Astrocyte (in vitro differentiated cells and primary cell): ENCODE results near the gene TMBIM1. TPM values are rescaled to one million over a fixed set of nuclear protein-coding genes. Genes with fewer than 3 reads are reported as not detected.
A peak's percentile ranks its signal among the peaks of the same experiment; 100 is the strongest.

Experiments
- DNase-seq: peaks from one replicate; pipeline ENCODE4 v3.0.0-alpha.2; 2010; ENCODE audit warnings: low read depth
- FAIRE-seq: peaks from 2 replicates; lab custom pipeline; 2011; peaks lifted over from hg19 to GRCh38; lab: Jason Lieb, UNC
- H2AFZ ChIP-seq: 2 replicates; pipeline ENCODE4 v1.6.0; 2012; ENCODE audit warnings: low read depth, low read length, inconsistent platforms
- H3K27ac ChIP-seq: 2 replicates; pipeline ENCODE4 v1.5.1; 2011; ENCODE audit warnings: low read depth, low read length, inconsistent platforms
- H3K27me3 ChIP-seq: 2 replicates; pipeline ENCODE4 v1.6.0; 2011; ENCODE audit warnings: low read length, inconsistent platforms; ENCODE audit not compliant: insufficient read depth
- H3K36me3 ChIP-seq: 2 replicates; pipeline ENCODE4 v1.5.1; 2011; ENCODE audit warnings: low read length, inconsistent platforms; ENCODE audit not compliant: insufficient read depth
- H3K4me1 ChIP-seq: 2 replicates; pipeline ENCODE4 v1.5.1; 2011; ENCODE audit warnings: low read length, inconsistent platforms; ENCODE audit not compliant: insufficient read depth
- H3K4me2 ChIP-seq: 2 replicates; pipeline ENCODE4 v1.6.0; 2012; ENCODE audit warnings: low read length, inconsistent platforms
- H3K4me3 ChIP-seq: 2 replicates; pipeline ENCODE4 v1.5.1; 2011; ENCODE audit warnings: low read depth, mild to moderate bottlenecking, low read length, inconsistent platforms; ENCODE audit not compliant: insufficient read depth
- H3K79me2 ChIP-seq: 2 replicates; pipeline ENCODE4 v1.6.0; 2012; ENCODE audit warnings: mild to moderate bottlenecking, low read length, inconsistent platforms; ENCODE audit not compliant: insufficient read depth
- H3K9ac ChIP-seq: 2 replicates; pipeline ENCODE4 v1.6.0; 2012; ENCODE audit warnings: mild to moderate bottlenecking, low read length, inconsistent platforms
- H3K9me3 ChIP-seq: 2 replicates; pipeline ENCODE4 v1.5.1; 2012; ENCODE audit warnings: low read depth, mild to moderate bottlenecking, low read length, inconsistent platforms; ENCODE audit not compliant: insufficient read depth
- H4K20me1 ChIP-seq: 2 replicates; pipeline ENCODE4 v1.6.0; 2012; ENCODE audit warnings: low read length, inconsistent platforms; ENCODE audit not compliant: insufficient read depth
- H3K27ac Mint-ChIP-seq: one replicate; pipeline ENCODE4 v1.8.0; 2021; ENCODE audit warnings: mild to moderate bottlenecking, mixed read lengths; ENCODE audit not compliant: unreplicated experiment
- H3K27me3 Mint-ChIP-seq: one replicate; pipeline ENCODE4 v1.8.0; 2021; ENCODE audit warnings: low read depth, mixed read lengths; ENCODE audit not compliant: unreplicated experiment
- H3K36me3 Mint-ChIP-seq: one replicate; pipeline ENCODE4 v1.8.0; 2021; ENCODE audit warnings: low read depth, mixed read lengths; ENCODE audit not compliant: unreplicated experiment
- H3K4me1 Mint-ChIP-seq: one replicate; pipeline ENCODE4 v1.8.0; 2021; ENCODE audit warnings: low read depth, mixed read lengths; ENCODE audit not compliant: unreplicated experiment
- H3K4me3 Mint-ChIP-seq: one replicate; pipeline ENCODE4 v1.8.0; 2021; ENCODE audit warnings: mild to moderate bottlenecking, moderate library complexity, mixed read lengths; ENCODE audit not compliant: unreplicated experiment
- H3K9me3 Mint-ChIP-seq: one replicate; pipeline ENCODE4 v1.8.0; 2021; ENCODE audit warnings: mild to moderate bottlenecking, mixed read lengths; ENCODE audit not compliant: unreplicated experiment
- CTCF ChIP-seq: IDR thresholded peaks from 2 replicates; pipeline ENCODE4 v1.5.1; 2011; ENCODE audit warnings: low read depth, mild to moderate bottlenecking, inconsistent platforms, low read length, moderate library complexity; ENCODE audit not compliant: insufficient read depth
- EZH2 ChIP-seq: IDR thresholded peaks from 2 replicates; pipeline ENCODE4 v1.6.1; 2012; ENCODE audit warnings: mild to moderate bottlenecking, low read length, inconsistent platforms; ENCODE audit not compliant: insufficient read depth
- total RNA-seq: library from RNA; stranded (reverse); gene quantifications from 2 replicates; pipeline ENCODE4 v1.2.1, GENCODE V29; 2021

The TMBIM1 gene
- total RNA-seq, 1 donor from 2014 or later: 37.2 TPM

GRCh38 chr2:218233543-218233942, 58.8 kb downstream of the TMBIM1 start:
- Histone ChIP-seq H3K9me3 (no peaks in the 10 kb centered on the region), H3K27me3 (no peaks in the 10 kb centered on the region), H3K36me3 (peaks cover 77% of the 10 kb centered on the region), H4K20me1 (peaks cover 30% of the 10 kb centered on the region), H3K9ac (no peak overlapping the region), H3K27ac (no peak overlapping the region), H3K4me3 (no peak overlapping the region), H2AFZ (no peak overlapping the region), H3K4me2 (no peak overlapping the region), H3K4me1 (peaks cover 28% of the 10 kb centered on the region), H3K79me2 (peaks cover 50% of the 10 kb centered on the region)
- Mint-ChIP-seq H3K4me3 (no peak overlapping the region), H3K27ac (no peak overlapping the region), H3K4me1 (peaks cover 34% of the 10 kb centered on the region), H3K36me3 (peaks cover 36% of the 10 kb centered on the region), H3K9me3 (no peaks in the 10 kb centered on the region), H3K27me3 (no peaks in the 10 kb centered on the region)
- no peak for DNase-seq
- FAIRE-seq: no peak
- TF ChIP-seq CTCF: no peak
- no peak for TF ChIP-seq EZH2

- H3K27ac Mint-ChIP-seq: peak overlapping the region; percentile 72
Observed at GRCh38 chr2:218230882-218231281, 61.4 kb downstream of the TMBIM1 start.

More at GRCh38 chr2:218230882-218231281, 61.4 kb downstream of the TMBIM1 start:
- H3K27me3 ChIP-seq: no peaks in the 10 kb centered on the region
- H3K4me3 Mint-ChIP-seq: peak overlapping the region; percentile 41
- FAIRE-seq: no peak
- peaks cover 69% of the 10 kb centered on the region for H3K36me3 ChIP-seq
- no peak overlapping the region for H3K27ac ChIP-seq
- H2AFZ ChIP-seq: no peak overlapping the region
- TF ChIP-seq EZH2 (no peak), CTCF (no peak)
- H3K79me2 ChIP-seq: peaks cover 59% of the 10 kb centered on the region
- no peaks in the 10 kb centered on the region for H3K27me3 Mint-ChIP-seq
- no peak overlapping the region for H3K4me3 ChIP-seq
- H3K36me3 Mint-ChIP-seq: peaks cover 47% of the 10 kb centered on the region
- peaks cover 31% of the 10 kb centered on the region for H3K4me1 ChIP-seq
- peaks cover 33% of the 10 kb centered on the region for H4K20me1 ChIP-seq
- H3K9ac ChIP-seq: no peak overlapping the region
- DNase-seq: peak; percentile 50
- no peaks in the 10 kb centered on the region for H3K9me3 Mint-ChIP-seq
- peaks cover 50% of the 10 kb centered on the region for H3K4me1 Mint-ChIP-seq
- H3K9me3 ChIP-seq: no peaks in the 10 kb centered on the region
- peak overlapping the region; percentile 58 for H3K4me2 ChIP-seq
